HG02642 (cell line): Measurements from ENCODE around the gene RDX.

Source experiments
- ATAC-seq: cut with Tn5 transposase; IDR thresholded peaks from one replicate; pipeline ENCODE4 v1.9.1; 2021; ENCODE audit warnings: mild to moderate bottlenecking; ENCODE audit not compliant: unreplicated experiment, poor library complexity

RDX gene

DNA sequence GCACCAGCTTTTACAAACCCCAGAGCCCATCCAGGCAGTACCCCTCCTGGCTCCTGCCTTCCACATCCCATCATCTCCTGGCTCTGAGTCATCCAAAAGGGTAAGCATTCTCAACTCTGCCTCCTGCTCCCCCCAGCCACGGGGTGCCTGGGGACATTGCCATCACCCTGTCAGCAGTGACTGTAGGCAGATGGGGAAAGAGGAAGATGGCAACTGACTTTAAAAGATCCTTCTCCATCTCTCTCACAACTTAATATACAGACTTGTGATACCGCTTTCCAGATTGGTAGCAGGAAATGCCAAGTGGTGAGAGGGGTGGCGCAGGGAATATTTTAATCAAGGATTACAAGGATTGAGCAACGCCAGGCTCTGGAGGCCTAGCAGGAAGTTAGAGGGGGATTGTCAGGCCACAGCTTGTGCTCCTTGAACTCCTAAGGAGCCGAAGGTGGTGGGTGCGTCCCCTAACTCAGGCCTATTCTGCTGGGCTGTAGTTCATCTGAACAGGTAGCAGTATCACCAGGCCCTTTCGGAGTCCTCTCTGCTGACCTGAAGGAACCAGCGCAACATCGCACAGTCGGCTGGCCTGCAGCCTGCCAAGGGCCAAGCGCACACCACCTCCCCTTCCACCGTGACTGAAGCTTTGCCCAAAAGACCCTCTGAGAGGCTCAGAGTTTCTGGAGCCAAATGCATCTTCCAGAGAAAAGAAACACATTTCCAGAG, 119.9 kb downstream of the RDX start:
- no peak for ATAC-seq

DNA sequence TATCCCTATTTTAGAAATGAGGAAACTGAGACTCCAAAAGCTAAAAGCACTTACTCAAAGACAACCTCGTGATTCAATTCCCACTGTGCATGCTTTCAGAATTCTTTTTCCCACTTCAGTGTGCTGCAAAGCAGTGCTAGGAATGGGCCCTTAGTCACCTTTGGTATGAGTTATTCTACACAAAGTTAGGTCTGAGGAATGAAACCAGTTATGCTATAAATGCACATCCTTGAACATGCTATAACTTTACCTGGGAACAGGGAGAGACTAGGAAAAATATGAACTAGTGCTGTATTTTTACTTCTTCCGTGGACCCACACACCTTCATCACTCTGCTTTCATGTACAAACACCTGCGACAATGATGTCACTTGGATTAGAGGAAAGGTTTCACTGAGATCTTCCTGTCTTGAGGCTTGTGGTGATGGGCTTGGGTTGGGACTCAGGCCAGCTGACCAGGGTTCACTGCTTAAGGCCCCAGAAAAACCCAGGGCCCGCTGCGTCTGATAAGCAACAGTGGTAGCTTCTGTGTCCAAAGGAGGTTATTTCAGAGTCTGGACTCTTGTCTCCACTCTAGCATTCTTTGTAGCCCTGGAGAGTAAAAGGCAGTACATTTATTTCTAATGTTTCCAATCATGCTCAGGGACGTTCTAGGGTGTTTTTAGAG, 121.6 kb downstream of the RDX start:
- no peak for ATAC-seq

DNA sequence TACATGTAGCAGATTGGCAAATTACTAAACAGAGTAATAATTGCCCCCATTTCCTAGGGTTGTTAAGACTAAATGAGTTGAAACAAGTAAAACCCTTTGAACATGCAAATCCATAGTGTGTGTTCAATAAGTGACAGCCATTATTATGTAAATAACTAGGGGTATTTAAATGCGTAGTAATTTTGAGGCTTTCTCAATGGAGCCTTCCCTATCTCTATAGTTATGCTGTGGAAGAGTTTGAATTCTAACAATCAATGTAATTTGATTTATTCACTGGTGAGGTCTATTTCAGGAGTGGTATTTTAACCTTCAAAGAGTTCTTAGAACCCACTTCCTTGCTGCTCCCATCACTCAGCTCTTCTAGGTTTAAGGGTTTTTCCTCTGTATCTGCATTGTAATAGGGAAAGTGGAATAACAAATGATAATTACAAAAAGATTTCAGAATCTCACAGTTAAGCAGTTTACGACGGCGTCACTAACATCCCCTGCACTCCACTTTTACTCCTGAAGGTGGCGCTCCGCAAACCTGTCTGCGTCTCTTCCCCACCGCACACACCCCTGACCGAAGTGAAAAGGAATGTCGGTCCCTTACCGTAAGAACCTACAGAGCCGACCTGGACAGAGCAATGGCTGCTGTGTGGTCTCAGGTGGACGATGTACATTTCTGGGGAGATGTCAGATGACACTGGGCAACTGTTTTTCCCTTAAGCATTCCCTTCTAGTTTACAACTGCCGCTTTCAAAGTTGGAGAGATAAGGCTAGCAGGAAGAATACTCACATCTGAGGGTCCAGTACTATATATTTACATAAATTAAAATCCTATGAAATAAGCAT, 122.4 kb downstream of the RDX start:
- ATAC-seq: peak; percentile 73

DNA sequence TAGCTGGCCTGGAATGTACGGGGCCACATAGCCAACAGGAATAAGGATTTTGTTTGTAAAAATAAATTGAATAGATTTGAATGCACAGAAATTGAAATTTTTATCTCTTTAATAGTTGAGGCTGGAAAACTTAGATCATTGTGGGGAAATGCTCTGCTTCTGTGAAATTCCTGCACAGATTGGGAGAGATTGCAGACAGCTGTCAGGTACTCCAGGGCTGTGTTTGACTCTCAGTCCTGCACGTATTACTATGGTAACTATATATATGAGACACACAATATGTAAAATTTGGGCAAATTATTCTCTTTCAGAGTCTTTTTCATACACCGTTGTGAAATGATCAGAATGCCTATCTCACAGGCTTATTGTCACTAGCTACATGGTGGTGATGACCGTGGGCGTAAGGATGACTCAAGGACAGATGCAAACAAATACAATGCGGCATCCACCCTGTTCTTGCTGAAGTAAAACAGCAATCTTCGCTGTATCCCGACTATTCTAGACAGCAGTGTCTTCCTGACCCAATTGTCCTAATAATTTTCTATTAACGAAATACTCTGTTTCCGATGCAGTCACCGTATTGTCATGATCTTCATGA, 123.8 kb downstream of the RDX start:
- no peak for ATAC-seq

DNA sequence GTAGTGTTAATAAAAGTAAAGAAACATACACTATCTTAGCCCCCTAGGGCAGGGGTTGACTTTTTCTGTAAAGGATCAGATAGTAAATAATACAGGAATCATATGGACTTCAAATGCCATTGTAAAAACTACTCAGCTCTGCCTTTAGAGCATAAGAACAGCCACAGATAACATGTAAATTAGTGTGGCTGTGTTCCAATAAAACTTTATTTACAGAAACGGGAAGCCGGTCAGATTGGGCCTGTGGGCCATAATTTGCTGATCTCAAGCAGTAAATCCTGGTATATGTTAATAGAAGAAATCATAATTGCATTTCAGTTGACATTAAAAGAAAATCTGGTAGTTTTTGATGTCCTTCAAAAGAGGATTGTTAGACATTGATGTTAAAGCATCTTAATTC, 126.7 kb downstream of the RDX start:
- no peak for ATAC-seq

DNA sequence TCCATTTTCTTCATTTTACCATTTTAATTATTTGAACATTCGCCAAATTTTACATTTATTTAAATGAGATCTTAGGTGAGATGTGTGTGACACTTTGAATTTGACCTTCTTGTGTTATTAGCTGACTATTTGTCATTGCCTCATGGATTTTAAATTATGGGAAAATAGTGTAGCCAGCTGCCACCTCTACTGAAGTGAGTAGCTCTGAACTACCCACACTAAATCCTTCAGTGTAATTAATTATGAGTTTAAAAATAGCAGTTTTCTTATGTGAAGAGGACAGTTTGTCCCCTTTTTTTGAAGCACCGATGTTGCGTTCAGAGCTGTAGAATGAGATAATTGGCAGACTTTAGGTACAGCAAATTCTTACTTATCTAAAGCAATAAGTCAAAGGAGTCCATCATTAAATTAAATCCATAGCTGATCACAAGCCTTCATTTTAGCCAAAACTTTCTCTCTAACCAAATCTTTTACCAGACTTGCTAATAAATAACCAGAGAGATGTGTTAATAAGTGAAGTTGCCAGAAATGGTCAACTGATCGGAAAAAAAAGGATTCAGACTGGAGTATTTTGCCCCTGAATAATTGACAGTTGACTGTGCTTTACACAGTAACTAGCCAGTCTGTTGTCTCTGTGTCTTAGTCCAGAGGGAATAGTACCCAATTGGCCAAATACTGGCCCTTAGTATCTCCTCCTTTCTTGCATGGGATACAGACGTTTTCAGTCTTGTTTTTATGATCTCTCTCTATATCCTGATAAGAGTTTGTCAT, 128.2 kb downstream of the RDX start:
- no peak for ATAC-seq

DNA sequence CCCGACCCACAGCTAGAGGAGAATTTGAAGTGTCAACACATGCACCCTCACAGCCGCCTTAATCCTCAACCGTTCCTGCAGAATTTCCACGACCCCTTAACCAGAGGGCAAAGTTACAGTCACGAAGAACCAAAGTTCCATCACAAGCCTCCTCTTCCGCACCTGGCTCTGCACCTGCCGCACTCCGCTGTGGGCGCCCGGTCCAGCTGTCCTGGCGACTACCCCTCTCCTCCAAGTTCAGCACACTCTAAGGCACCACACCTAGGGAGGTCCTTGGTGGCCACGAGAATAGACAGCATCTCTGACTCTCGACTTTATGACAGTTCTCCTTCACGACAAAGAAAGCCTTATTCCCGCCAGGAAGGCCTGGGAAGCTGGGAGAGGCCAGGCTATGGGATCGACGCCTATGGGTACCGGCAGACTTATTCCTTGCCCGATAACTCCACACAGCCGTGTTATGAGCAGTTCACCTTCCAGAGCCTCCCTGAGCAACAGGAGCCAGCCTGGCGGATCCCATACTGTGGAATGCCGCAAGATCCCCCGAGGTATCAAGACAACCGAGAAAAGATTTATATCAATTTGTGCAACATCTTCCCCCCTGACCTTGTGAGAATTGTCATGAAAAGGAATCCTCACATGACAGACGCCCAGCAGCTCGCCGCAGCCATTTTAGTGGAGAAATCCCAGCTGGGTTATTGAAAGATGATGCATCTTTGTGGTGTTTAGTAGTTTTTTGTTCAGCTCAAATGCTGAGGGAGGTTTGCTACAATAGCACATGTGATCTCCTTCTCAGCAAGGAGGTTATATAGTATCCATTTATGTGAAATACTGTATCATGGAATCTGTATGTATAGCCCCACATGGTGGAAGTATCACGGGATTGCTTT, 131.1 kb downstream of the RDX start:
- ATAC-seq: no peak

DNA sequence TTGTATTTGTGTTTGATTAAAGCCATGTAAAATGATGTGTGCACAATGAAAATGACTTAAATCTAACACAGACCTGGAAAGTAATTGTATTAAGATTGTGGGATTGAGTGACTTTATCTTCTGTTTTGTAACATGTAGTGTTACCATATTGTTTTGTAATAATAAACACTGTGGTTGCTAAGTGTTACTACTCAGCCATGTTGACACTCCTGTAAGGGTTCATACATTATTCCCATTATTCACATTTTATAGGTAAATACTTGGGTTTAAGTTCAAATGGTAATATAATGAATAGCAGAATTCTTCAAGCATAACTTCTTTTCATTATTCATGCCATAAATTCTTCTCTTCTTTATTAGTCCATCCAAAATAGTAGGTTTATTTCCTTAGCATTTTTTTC, 134.2 kb downstream of the RDX start:
- ATAC-seq: no peak

DNA sequence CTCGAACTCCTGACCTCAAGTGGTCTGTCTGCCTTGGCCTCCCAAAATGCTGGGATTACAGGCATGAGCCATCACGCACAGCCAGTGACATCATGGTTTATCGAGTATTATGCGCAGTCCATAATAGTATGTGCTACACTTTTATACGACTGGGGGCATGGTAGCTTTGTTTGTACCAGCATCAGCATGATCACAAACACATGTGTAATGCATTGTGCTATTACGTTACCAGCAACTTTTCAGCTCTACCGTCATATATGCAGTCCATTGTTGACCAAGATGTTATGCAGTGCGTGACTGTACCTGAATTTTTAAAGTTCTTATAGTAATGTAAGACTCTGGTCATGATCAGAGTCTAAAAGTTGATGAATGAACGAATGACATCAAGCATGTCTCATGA, 135.4 kb downstream of the RDX start:
- no peak for ATAC-seq

DNA sequence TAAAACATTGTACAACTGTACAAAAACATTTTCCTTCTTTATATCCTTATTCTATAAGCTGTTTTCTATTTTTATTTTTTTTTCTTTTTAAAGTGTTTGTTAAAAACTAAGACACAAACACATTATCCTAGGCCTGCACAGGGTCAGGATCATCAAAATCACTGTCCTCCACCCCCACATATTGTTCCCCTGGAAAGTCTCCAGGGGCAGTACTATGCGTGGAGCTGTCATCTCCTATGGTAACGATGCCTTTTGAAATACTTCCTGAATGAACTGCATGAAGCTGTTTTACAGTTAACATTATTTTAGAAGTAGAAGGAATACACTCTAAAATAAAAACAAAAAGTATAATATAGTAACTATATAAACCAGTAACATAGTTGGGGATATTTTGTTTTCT, 136.0 kb downstream of the RDX start:
- ATAC-seq: no peak

DNA sequence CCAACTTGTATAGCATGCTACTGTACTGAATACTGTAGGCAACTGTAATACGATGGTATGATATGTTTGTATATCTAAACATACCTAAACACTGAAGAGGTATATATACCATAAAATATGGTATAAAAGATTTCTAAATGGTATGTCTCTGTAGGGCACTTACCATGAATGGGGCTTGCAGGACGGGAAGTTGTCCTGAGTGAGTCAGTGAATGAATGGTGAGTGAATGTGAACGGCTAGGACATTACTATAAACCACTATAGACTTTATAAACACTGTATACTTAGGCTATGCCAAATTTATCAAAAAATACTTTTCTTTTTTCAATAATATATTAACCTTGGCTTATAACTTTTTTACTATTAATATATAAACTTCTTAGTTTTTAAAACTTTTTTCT, 136.4 kb downstream of the RDX start:
- ATAC-seq: no peak

DNA sequence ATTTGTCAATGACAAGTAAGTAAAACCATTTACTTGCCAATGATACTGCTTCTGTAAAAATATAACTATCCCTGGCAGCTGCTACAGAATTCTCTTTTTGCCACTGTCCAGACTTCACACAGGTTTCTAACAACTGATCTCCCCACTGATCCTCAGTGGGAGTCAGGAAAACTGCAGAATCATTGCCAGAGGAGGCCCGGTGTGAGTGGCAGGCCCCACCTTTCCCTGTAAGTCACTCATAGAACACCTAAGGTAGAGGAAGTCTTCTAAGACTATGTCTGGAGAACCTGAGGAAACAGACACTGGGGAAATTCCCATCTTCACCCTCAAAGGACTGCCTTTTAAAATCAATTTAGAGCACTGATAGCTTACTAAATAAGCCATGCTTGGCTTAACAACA, 136.9 kb downstream of the RDX start:
- no peak for ATAC-seq

DNA sequence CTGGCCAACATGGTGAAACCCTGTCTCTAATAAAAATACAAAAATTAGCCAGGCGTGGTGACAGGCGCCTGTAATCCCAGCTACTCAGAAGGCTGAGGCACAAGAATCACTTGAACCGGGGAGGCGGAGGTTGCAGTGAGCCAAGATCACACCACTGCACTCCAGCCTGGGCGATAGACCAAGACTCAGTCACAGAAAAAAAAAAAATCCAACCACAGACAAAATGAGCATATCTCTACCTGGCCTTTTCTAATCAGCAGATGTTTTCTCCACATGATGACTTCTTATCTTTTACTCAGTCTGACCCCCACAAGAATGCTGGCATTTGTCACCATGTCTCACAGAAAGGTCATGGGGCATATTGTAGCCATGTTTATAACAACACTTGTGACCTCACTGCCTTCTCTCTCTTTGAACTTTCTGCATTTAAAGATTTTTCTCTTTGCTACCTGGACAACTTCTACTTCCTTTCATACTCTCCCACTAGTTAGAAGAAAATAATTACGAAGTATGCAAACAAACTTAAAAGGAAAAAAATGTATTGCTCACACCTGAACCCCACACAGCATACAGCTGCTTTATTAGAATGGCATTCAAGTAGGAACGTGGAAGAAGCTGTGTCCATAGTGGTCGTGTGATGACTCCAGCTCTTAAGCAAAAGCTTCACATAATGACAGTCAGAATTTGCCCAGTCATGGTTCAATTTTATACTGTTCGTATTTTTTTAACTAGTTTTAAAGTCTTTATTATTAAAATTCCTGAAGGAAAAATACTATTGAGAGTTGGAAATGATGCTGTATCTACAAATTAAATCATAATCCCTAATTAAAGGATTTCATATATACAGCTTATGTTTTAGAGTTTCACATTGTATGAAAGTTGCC, 137.9 kb downstream of the RDX start:
- no peak for ATAC-seq

DNA sequence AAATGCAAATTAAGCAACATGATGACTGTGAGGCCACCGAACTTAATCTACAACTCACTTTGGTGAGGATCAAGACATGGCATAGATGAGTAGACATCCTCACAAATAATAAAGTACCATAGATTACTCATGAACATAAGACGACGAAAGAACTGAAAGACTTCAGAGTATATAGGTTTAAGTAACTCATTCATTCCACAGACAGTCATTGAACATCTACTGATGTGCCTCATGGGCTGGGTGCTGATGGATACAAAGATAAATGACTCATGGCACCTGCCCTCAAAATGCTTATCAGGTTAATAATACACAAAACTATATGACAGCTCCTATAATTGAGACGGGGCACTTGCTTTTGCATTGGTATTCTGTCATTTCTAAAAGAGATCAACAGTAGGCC, 139.9 kb downstream of the RDX start:
- ATAC-seq: no peak

DNA sequence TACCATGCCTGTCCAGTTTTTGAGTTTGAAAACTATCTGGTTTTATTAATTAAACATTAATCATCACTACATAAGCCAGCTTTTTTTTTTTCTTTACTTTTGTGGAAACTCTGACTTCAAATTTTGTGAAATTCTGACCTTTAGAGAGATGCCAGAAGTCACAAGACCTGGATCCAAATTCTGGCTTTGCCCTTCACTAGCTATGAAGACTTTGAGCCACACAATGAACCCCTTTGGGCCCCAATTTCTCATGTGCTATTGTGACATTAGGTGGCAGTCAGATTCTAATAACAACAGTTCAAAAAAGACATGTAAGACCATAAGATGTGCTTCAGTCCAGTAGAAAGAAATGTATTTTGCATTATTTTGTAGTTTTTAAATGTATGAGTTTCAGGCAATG, 142.9 kb downstream of the RDX start:
- no peak for ATAC-seq

DNA sequence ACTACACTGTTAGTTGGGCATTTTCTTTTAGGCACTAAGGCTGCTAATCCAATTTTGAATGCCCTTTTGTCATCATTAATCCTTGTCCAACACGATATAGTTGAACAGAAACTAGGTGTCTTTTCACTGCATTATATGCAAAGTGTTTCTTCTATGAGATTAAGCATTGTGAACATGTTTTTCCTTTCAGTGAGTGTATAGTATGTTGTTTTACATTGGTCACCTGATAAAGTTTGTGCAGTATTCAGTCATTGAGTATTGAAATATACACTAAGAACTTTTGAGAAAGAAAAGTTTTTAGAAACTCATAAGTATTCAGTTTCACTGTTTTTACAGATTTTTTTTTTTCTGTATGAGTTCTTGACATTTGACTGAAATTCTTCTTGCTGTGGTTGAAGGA, 144.2 kb downstream of the RDX start:
- ATAC-seq: no peak

DNA sequence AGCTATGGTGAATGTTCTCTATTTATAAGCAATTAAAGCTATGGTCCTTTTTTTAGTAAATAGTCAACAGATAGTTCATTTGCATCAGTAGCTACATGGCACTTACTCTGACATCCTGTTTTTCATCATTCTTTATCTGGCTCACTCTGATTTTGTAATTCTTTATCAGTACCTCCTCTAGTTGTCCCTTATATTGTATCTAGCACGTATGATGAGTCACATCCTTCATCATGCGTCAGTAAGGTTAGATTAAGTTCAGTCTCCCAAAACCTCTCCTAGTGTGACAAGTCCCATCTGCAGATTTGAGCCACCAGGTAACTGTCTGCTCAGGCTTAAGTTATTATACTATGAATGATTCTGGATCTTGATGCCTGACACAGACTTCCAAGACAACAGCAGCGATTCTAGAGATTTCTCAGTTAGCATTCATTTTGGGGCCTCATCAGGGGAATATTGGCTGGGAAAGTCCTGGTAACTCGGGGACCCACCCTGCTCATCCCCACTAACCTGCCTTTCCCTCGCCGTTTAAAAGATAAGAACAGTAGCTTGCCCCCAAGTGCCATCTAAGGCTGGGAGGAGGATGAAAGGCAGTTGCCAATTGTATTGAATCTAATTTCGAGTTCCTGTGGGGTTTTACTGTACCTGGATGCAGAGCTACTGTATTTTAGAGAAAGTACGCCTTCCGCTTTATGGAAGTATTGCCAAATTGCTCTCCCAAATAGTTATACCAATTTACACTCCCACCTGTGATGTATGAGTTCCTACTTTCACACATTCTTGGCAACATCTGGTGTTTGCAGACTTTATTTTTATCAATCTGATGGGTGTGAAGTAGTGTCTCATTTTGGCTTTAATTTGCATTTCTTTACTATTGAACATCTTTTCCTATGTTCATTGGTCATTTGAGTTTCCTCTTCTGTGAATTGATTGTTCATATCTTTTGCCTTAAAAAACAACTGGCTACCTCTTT, 147.4 kb downstream of the RDX start:
- ATAC-seq: no peak
